Measurements from ENCODE around the gene ANKAR.
"Not testable (repeated sequence)": the region's sequence is repeated elsewhere in the genome, so short reads cannot be mapped to it uniquely, and the experiment has no call there.

The ANKAR gene

DNA sequence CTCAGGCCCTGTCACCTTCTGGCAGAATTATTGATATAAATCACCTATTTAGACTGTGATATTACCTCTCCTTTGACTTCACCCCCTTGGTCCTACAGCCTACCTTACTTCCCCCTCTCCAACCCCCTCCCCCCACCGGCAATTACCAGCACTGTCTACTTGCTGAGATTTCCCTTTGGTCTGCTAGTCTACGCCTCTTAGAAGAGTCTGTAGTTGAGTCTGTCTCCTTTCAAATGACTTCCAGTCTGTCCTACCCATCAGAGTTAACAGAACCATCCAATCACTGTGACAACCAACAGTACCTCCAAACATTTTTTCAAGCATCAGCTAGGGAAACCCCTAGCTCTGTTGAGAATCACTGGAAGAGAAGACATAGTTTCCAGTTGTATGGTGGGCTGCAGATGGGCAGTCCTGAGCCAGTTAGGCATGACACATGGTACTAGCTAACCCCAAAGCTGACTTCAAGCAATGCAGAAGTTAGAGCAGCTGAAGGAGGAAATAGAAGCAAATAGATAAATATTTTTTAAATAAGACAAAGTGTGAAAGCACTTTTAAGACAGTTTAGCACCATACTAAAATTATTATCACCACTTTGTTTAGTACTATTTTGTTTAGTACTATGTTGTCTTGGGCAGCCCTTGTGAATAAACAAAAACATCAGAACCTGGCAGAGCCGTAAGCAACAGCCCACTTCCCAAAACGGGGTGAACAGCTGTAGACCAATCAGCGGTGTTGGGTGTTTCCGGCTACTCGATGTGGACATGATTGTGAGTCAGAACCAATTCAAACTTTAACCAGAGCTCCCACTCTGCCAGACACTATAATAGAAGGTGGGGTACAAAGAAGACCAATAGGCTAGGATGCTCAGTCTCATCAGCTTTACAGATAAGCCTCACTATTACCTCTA is 15.9 kb upstream of the ANKAR start:
- DNase-seq (ENCODE audit: low read depth), result no peak

- no peak for DNase-seq (ENCODE audit: low read depth)
Observed at GRCh38 chr2:189659734-189660133, 14.7 kb upstream of the ANKAR start.

DNA sequence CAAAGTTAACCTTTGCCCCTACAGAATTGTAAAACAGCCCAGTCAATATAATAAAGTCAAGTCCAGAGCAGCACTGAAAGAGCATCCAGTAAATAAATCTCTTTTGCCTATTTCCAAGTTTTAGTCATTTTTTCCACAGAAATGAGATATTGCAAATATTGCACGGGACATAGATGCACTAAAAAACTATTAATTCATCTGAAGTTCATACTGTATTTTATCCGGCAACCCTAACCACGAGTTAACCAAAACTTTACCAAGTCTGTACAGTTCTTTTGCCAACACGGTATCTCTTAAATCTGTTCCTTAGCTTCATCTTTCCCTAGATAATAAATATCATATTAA is 13.7 kb upstream of the ANKAR start:
- DNase-seq (ENCODE audit: low read depth), result no peak

DNA sequence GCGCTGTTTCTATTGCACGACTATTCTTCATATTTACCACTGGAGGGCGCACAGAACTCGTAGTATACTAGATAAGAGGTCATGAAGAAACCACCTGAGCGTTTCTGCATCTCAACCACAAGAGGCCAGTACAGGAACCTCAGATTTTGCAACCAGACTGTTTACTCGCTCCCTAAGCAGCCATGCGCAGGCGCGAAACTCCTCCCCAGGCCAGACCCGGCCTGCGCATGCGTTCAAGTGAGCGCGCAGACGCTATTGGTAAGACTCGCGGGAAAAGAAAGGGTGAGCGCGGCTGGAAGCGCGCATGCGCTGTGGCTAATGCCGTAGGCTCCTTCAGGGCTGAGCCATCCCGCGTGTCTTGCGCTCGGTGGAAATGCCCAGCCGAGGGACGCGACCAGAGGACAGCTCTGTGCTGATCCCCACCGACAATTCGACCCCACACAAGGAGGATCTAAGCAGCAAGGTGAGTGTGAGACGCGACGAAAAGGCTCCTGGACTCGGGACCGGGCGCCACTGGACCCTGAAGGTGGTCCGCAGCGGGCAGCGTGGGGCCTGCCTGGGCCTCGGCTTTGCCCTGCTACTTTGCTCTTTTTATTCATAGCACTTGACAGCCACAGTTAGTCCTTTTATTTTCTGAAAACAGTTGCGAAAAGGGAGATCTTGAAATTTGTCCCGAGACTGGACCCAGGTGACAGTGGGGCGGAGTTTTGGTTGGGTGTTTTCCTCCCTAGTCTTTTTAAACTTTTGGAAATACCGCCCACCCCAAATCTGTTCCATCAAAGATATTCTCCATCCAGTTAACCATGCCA is 13.1 kb upstream of the ANKAR start, which contains the start of gene ASNSD1:
TSS of gene ASNSD1 (plus strand) at position 312 of the 809 bp plus-strand sequence. CDS start 4,674 bp downstream, outside the sequence.
- peak; percentile 99 for DNase-seq (ENCODE audit: low read depth)

- DNase-seq (ENCODE audit: low read depth), result no peak
Observed at GRCh38 chr2:189661957-189662321, 12.5 kb upstream of the ANKAR start.

DNA sequence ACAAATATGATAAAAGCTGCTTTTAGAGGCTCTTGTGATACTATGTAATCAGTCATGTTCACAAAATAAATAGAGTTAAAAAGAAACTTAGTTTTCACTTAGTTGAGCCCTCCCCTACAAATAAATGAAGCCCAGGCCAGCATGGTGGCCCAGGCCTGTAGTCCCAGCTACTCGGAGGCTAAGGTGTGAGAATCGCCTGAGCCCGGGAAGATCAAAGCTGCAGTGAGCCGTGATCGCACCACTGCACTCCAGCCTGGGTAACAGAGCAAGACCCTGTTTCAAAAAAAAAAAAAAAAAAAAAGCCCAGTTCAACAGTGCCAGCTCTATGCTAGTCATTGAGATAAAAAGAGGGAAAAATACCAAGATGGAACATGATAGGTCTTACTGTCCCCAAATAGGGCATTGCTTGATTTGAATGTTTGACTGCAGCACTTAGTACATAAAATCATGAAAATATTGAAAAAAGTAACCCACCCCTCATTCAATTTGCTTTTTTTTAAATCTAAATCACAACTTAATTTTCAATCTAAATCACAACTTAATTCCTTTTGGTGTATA is 11.7 kb upstream of the ANKAR start:
- DNase-seq (ENCODE audit: low read depth), result no peak

- not testable (repeated sequence) for DNase-seq (ENCODE audit: low read depth)
Observed at GRCh38 chr2:189663319-189663718, 11.2 kb upstream of the ANKAR start.

- no peak for DNase-seq (ENCODE audit: low read depth)
Observed at GRCh38 chr2:189669913-189670312, 4.6 kb upstream of the ANKAR start.

DNA sequence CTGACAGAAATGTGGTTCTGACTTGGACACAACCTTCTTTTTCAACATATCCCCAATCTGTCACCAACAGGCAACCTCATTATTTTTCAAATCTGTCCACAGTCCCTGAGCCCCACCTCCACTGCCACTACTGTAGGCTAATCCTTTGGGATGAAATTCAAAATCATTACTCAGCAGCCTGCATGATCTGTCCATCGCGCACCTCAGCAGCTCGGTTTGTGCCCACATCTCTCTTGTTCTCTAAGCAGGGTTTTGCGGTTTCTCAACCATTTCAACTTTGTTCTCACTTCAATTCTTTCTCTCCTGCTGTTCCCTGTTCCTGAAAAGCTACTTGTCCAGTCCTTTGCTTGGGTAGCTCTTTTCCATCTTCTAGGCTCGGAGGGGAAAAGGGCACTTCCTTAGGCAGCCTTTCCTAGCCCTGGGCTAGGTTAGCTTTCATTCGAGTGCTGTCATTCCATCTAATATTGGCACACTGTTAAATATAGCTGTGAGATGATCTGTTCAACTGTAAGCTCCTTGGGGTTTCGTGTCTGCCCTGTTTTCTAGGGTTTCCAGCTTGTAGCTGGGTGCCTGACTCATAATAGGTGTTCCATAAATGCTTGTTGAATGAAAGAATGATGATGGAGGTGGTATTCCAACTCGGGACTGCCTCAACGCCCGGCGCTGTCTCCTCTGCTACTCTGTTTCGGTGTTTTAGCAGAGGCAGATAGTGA is 653 bp upstream of the ANKAR start:
- no peak for DNase-seq (ENCODE audit: low read depth)

GRCh38 chr2:189676471-189676870 is 2.0 kb downstream of the ANKAR start:
- no peak for DNase-seq (ENCODE audit: low read depth)

- DNase-seq (ENCODE audit: low read depth), result no peak
Observed at GRCh38 chr2:189679226-189679625, 4.8 kb downstream of the ANKAR start.

GRCh38 chr2:189681203-189681602 is 6.7 kb downstream of the ANKAR start:
- no peak for DNase-seq (ENCODE audit: low read depth)

DNA sequence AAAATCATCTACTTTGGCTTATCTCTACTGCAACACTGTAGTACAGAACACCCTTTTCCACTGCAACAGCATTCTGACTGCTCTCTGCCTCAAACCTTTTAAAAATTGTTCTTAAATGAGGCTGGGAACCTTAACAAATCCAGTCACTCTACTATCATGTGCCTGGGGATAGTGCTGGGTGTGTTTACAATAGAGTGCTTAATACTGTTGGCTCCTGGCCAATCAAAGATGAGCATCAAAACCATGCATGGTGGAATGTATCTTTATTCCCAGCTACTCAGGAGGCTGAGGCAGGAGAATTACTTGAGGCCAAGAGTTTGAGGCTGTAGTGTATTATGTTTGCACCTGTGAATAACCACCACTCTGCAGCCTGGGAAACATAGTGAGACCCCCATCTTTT is 7.4 kb downstream of the ANKAR start:
- no peak for DNase-seq (ENCODE audit: low read depth)

DNA sequence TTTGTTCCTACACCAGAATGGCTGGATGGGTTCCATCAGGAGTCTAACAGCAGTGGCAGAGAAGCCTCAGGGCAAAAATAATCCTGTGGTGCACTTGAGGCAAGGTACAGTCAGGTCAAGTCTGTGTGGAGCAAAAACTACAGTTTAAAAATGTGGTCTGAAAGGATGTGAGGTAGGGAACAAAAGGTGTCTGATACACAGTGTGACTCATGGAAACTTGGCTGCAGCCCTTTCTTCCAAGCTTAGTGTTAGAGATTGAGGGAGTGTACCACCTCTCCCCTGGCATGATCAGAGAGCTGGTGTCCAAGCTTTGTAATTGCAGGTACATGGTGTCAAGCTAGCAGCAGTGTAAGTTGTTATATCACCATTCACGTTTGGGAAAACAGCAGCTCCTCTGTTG is 8.9 kb downstream of the ANKAR start:
- DNase-seq (ENCODE audit: low read depth), result no peak

DNA sequence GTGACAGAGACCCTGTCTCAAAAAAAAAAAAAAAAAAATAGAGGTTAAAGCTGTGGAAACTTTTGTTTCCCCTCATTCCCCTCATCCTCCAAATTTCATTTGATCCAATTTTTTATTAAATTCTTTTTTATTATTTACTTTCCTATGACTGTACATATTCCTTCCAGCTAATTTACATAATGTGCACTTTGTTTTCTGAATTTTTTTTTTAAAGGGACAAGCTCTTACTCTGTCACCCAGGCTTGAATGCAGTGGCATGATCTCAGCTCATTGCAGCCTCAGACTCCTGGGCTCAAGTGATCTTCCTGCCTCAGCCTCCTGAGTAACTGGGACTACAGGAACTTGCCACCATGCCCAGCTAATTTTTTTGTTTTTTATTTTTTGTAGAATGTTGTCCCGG is 10.3 kb downstream of the ANKAR start:
- no peak for DNase-seq (ENCODE audit: low read depth)

DNA sequence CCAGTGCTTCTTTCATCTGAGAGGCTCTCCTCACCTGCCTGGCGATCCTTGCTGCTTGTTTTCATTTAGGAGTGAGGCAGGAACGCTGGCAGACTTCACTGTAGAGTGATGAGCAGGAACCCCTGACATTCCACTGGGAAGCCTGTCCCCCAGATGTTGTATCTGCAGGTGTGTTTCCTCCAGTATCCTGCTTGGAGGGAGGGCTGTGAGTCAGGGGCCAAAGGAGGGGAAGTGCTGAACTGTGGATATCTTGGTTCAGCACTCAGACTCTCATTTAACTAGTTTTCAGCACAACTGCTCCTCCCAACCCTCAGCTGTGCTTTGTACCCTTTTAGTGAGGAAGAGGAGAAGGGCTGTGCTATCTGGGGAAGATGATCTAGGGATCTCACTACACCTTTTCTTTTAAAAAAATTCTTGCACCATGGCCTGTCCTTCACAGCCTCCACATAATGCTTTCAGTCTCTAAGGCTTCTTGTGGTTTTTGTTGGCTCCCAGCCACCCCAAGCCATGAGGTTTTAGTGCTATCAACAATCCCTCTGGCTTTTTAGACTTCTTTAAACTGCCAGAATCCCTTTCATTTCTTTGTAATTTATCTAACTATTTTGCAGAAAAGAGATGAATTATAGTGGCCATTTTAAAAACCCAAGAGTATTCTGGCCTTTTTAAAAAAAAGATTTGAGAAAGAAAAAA is 11.2 kb downstream of the ANKAR start:
- no peak for DNase-seq (ENCODE audit: low read depth)

DNA sequence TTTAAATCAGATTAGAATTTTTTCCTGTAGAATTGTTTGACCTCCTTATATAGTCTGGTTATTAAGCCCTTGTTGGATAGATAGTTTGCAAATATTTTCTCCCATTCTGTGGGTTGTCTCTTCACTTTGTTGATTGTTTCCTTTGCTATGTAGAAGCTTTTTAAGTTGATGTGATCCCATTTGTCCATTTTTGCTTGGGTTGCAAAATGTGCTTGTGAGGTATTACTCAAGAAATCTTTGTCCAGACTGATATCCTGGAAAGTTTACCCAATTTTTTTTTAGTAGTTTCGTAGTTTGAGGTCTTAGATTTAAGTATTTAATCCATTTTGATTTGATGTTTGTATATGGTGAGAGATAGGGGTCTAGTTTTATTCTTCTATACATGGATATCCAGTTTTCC is 13.3 kb downstream of the ANKAR start:
- DNase-seq (ENCODE audit: low read depth), result not testable (repeated sequence)

- no peak for DNase-seq (ENCODE audit: low read depth)
Observed at GRCh38 chr2:189696223-189696622, 21.8 kb downstream of the ANKAR start.

DNA sequence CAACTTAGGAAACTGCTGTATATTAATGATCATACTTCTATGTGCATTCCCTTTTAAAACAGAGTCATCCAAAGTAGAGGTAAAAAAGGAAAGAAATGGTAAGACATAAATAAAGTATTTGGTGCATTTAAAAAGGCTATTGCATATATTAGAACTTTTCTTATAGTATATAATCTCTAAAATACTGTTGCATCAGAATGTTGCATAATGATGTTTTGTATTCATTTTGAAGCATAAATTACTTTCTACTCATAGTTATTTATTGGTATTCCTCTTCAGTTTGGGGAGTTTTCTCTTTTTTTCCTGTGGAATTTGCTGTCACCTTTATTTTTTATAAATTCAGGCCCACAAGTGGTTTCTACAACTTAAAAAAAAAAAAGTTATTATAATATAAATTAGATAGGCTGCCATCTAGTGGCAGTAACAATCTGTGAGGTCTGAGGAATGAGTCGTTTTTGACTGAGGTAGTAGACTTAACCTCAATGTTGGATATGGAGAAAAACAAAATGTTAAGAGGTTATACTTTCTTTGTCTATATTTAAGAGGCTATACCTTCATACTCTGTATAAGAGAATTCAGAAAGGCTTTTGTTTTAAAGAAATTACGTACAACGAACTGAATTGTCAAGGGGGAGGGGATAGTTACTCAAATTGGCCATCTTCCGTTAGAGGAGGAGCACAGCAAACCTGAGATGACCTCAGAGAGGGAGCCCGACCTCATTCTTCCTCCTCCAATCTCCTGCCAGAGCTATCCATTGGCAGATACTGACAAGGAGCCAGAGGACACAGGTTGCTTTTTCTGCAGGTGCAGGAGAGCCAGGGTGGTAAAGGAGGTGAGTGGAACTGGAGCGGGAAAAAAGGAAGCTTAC is 23.8 kb downstream of the ANKAR start:
- DNase-seq (ENCODE audit: low read depth), result no peak

- no peak for DNase-seq (ENCODE audit: low read depth)
Observed at GRCh38 chr2:189700681-189701080, 26.2 kb downstream of the ANKAR start.

DNA sequence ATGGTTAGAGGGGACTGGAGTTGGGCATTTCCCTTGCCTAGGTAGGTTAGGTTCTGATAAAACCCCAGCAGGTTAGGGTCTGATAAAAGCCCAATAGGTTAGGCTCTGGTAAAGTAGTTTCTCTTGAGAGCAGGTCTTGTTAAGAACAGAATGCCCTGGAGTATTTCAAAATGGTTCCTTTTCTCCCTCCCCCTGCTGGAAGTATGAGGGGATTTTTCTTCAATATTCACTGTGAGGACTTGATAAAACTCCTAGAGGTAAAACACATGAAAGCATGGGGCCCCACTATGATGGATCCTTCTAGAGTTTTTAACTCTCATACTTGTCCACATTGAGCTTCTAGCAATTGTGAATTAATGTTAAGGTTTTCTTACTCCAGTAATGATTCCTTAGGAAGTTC is 27.6 kb downstream of the ANKAR start:
- DNase-seq (ENCODE audit: low read depth), result no peak
